ENCODE results near the gene OR5M10.
"Not testable (repeated sequence)": the region's sequence is repeated elsewhere in the genome, so short reads cannot be mapped to it uniquely, and the experiment has no call there.

Gene OR5M10

DNA sequence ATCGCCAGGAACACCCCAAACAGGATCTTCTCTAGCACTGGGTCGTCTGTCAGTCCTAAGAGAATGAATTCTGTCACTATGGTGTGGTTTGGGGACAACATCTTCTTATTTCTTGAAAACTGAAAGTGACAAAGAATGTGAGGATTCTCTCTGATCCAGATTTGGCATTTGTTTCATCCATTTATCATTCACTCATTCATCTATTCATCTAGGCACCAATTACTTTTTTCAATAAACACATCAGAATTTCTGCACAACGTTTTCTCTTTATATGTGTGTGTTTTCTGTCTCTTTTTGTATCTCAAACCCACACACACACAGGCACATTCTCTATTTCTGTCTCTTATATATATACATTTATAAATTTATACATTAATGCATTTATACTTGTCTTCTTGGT, at the start of gene OR5M10:
OR5M10 (minus strand) TSS at position 101 of the 400 bp plus-strand sequence; CDS start at position 101, 0 bp downstream.
- no peak for DNase-seq

DNA sequence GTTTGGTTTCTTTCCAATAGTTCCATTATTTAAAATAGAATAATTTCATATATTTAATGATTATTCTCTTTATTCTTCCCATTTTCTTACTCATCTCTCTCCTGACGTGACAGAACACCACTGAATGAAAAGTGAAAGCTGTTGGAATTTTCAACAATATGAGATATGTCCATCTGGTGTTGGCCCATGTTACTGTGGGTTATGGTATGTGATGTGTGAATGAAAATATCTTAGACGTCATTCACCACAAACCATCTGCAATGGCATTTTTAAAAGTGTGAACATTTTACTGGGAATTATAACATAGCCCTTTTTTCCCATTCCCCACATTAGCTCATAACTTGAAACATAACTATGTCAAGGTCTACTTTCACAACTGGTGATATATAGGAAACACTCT, 48.4 kb upstream of the OR5M10 start:
- DNase-seq = no peak

DNA sequence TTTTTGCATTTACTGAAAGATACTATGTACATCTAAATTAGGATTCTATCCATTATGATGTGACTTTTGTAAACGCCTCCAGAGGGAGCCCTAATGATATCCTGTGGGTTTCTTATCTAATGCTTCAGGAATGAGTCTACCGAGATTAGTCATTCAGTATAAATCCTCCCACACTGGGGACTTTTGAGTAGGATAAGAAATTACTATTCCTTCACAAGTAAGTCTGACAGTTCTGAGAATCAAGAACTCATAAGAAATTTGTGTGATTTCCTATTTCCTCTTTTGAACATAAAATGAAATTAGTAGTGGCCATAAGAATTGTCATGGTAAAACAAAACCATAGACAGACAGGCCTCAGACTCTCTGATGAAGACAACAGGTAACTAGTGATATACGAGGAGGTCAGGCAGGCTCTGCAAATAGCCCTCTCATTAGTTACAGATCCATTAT, 47.2 kb upstream of the OR5M10 start:
- DNase-seq = no peak

DNA sequence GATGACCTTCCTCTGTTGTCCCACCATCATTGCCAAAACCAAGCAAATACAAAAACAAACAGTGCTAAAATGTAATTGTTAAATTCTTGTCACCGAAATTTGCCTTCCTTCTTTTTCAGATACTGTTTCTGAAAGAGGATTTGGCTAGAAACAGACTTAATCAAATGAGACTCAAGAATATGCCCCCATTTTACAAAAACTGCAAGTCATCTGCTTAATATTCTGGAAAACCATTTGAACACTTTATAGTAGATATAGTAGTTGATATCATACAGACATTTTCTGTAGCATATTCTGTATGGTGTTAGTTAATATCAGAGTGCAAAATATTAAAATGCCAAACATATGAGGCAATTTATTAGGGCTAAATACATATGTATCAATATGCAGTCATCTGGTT, 33.7 kb upstream of the OR5M10 start:
- DNase-seq = no peak

DNA sequence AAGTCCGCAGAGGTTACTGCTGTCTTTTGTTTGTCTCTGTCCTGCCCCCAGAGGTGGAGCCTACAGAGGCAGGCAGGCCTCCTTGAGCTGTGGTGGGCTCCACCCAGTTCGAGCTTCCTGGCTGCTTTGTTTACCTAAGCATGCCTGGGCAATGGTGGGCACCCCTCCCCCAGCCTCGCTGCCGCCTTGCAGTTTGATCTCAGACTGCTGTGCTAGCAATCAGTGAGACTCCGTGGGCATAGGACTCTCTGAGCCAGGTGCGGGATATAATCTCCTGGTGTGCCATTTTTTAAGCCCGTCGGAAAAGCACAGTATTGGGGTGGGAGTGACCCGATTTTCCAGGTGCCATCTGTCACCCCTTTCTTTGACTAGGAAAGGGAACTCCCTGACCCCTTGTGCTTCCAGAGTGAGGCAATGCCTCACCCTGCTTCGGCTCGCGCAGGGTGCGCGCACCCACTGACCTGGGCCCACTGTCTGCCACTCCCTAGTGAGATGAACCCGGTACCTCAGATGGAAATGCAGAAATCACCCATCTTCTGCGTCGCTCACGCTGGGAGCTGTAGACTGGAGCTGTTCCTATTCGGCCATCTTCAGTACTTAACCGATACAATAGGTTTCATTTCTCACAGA, 14.7 kb upstream of the OR5M10 start:
- not testable (repeated sequence) for DNase-seq

DNA sequence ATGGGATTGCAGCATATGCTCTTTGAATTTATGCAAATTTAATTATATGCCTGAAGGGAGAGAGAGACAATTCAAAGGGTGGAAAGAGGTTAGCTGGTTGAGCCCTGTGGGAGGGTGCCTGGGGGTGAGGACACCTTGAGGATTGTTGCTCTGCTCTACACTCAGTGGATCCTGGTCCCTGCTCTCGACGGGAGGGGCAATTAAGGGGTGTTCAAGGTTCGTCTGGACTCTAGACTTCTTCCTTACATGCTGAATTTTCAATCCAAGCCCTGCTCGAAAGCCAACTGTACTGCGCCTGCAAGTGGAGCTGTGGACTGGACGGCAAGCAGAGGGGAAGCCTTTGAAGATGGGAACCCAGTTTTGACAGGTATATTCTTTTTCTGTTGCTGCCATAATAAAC, 18.9 kb downstream of the OR5M10 start:
- no peak for DNase-seq

DNA sequence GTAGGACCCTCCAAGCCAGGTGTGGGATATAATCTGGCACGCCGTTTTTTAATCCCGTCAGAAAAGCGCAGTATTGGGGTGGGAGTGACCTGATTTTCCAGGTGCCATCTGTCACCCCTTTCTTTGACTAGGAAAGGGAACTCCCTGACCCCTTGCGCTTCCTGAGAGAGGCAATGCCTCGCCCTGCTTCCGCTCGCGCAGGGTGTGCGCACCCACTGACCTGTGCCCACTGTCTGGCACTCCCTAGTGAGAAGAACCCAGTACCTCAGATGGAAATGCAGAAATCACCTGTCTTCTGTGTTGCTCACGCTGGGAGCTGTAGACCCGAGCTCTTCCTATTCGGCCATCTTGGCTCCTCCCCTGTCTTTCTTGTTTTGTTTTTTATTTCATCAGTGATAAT, 22.8 kb downstream of the OR5M10 start:
- not testable (repeated sequence) for DNase-seq

DNA sequence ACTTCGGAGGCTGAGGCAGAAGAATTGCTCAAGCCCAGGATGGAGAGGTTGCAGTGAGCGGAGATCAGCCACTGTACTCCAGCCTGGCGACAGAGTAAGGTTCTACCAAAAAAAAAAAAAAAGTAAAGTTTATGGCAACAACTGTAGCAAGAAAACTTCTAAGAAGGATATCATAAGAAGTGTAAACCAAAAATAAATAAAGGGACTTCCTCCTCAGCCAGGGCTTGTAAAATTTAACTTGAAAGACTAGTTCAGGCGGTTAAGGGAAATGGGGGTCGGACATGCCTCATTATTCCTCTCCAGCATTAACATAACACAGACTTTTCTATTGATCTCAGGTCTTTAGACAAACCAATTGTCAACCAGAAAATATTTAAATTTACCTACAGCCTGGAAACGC, 32.0 kb downstream of the OR5M10 start:
- DNase-seq = no peak

DNA sequence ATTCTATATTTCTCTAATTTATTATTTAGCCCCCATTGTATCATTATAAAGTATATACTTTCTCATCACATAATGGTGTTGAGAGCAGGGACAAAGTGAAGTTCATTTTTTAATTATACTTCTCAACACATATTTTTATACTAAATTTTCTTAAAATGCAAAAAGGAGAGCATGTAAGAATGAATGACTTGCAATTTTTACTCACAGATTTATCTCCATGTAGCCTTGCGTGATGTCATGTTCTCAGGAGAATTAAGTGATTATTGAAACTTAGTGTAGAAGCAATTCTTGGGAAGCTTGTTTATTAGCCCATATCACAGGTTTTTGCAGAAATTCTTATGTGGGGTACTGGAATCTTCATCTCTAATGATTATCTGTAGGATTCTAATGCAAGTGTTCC, 33.8 kb downstream of the OR5M10 start:
- no peak for DNase-seq

DNA sequence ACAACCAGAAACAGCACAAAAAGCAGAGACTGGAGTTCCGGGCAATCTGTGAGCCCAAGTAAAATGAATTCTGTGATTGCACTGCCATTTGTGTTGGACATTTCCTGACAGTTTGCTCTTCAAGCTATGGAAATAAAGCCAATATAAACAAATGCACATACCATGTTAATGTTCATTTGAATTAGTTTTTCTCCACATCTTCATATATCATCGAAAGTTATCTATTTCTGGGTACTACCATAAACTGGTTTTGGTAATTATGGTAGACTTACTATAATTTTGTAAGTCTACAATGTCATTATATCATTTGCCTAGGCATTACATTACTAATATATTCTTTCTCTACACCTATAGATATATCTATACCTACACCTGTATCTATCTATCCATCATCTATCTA, 34.4 kb downstream of the OR5M10 start, which contains the start of gene OR5M11:
OR5M11 (minus strand) TSS at position 101 of the 400 bp plus-strand sequence; CDS start at position 101, 0 bp downstream.
- no peak for DNase-seq

DNA sequence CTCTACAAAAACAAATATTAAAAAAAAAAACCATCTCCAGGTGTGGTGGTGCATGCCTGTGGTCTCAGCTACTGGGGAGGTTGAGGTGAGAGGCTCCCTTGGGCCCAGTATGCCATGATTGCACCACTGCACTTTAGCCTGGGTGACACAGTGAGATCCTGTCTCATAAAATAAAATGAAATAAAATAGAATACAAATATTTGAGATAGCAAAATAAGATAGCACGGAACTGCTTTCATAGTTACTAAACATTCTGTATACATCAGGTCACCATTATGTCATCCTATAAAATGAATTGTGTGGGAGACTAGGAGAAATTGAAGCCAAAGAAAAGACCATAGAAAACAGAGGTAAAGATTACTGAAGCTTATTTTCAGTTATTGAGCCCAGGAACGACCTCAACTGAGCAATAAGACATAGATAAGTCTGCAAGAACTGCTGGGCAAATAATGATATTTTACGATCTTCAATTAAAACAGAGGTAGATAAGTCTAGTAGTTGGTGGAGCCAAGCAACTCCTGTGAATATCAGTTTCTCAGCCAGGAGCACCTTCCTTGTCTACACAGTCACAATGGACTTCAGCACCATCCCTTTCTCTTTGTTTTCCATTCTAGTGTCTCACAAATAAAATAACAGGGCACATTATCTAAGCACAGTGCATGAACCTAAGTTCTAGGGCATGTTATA, 44.3 kb downstream of the OR5M10 start:
- DNase-seq = no peak

DNA sequence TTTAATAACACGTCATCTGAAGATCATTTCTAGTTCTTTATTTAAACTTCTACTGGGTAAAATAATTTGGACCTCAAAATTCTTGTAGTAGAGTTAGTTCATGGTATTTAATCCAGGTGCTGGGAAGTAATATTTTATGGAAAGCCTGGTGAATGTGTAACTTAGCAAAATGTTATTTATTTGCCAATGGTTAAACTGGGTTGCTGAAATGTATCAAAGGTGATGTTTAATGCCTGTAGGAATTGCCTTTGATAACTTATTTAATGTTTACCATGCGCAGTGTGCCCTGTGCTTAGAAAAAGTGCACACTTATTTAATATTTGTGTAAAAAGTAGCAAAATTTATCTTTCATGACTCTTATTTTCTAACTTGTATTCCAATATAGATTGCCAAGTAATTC, 45.7 kb downstream of the OR5M10 start:
- DNase-seq = no peak
